H1 (cell line): ENCODE data around the gene LRRC2. TPM values are rescaled to one million over a fixed set of nuclear protein-coding genes. Genes with fewer than 3 reads are reported as not detected.

Experiments used
- RBBP5 ChIP-seq: IDR thresholded peaks from 2 replicates; pipeline ENCODE4 v1.7.1; 2012; ENCODE audit warnings: low read depth, mild to moderate bottlenecking, inconsistent platforms, low read length, moderate library complexity, borderline replicate concordance
- RFX5 ChIP-seq: IDR thresholded peaks from 2 replicates; pipeline ENCODE4 v1.6.1; 2011; ENCODE audit warnings: low read depth, low read length, improper control_type of control experiment, borderline replicate concordance
- ZNF274 ChIP-seq: IDR thresholded peaks from 2 replicates; pipeline ENCODE4 v1.7.0; 2012; ENCODE audit warnings: low read length, borderline replicate concordance; ENCODE audit errors: extremely low read depth
- polyA plus RNA-seq, 7 experiments: library from polyadenylated mRNA; depleted of rRNA in 3 of 7; stranded (reverse) in 5 of 7; unstranded in 2 of 7; fragments of >200 nt in 5 of 7; fragments of 200-250 nt in 2 of 7; gene quantifications; 1 replicate in 5 of 7; 2 replicates in 1 of 7; 4 replicates in 1 of 7; pipeline versions ENCODE4 v1.2.1 to v1.2.3, GENCODE V29; 2011 to 2013; ENCODE audit warnings: missing spikeins in 2 of 7, mixed read lengths in 2 of 7
- total RNA-seq: library from RNA; stranded (reverse); fragmentation: NEBNext Ultra II Directional; extraction: Animal tissue kit (Norgen Biotek cat#: 25700); gene quantifications from 2 replicates; pipeline ENCODE4 v1.2.1, GENCODE V29; 2021
- TF ChIP-seq, protein P1 (sequence below): fragments of 300-600 bp; sonication (generic); IDR thresholded peaks from 2 replicates; pipeline ENCODE4 v1.7.1; 2012; ENCODE audit warnings: low read length, moderate library complexity, mild to moderate bottlenecking, inconsistent platforms; ENCODE audit not compliant: insufficient replicate concordance
- TF ChIP-seq, protein P2 (sequence below), 3 experiments: IDR thresholded peaks; 1 replicate in 2 of 3; 2 replicates in 1 of 3; pipeline versions ENCODE4 v1.5.1 to v1.6.1; 2011; ENCODE audit warnings: low read length in 3 of 3, mild to moderate bottlenecking in 3 of 3, inconsistent platforms in 2 of 3, low read depth in 1 of 3, moderate library complexity in 1 of 3; ENCODE audit not compliant: insufficient read depth in 1 of 3; ENCODE audit errors: control extremely low read depth in 1 of 3

The LRRC2 gene
- total and polyA plus RNA-seq, 2 of the 8 experiments (the other 6 are each of a cell fraction or from before 2014, with no cell fraction given), result 1.4 to 6.4 TPM

DNA sequence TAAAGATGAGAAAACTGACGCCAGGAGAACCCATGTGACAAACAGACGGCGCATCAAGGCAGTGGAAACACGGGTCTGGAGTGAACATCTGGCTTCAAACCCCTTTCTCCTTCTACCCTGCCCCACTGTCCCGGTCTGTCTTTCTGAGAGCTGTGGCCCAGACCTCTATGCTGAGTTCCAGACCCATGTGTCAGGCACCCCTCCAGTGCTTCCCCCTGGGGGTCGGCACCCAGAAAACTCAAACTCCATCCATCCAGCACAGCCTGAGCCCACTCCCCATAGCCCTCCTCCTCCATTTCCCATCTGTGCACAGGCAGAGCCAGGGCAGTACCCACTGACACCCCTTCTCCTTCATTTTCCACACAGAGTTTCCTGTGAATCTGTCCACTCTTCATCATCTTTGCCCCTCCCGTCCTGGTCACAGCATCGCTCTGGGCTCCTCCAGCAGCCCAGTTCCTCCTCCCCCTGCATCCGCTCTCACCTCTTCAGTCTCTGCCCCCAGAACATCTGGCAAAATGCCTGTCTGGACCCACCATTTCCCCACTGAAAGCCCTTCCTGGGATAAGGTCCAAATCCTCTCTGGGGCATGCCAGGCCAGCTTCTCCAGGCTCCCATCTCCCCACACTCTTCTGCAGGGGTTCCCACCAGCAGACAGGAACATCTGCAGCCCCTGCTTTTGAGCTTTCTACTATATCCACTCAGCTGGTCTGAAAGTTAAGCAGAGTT is 49.1 kb upstream of the LRRC2 start (continued):
- TF ChIP-seq, protein P1, sequence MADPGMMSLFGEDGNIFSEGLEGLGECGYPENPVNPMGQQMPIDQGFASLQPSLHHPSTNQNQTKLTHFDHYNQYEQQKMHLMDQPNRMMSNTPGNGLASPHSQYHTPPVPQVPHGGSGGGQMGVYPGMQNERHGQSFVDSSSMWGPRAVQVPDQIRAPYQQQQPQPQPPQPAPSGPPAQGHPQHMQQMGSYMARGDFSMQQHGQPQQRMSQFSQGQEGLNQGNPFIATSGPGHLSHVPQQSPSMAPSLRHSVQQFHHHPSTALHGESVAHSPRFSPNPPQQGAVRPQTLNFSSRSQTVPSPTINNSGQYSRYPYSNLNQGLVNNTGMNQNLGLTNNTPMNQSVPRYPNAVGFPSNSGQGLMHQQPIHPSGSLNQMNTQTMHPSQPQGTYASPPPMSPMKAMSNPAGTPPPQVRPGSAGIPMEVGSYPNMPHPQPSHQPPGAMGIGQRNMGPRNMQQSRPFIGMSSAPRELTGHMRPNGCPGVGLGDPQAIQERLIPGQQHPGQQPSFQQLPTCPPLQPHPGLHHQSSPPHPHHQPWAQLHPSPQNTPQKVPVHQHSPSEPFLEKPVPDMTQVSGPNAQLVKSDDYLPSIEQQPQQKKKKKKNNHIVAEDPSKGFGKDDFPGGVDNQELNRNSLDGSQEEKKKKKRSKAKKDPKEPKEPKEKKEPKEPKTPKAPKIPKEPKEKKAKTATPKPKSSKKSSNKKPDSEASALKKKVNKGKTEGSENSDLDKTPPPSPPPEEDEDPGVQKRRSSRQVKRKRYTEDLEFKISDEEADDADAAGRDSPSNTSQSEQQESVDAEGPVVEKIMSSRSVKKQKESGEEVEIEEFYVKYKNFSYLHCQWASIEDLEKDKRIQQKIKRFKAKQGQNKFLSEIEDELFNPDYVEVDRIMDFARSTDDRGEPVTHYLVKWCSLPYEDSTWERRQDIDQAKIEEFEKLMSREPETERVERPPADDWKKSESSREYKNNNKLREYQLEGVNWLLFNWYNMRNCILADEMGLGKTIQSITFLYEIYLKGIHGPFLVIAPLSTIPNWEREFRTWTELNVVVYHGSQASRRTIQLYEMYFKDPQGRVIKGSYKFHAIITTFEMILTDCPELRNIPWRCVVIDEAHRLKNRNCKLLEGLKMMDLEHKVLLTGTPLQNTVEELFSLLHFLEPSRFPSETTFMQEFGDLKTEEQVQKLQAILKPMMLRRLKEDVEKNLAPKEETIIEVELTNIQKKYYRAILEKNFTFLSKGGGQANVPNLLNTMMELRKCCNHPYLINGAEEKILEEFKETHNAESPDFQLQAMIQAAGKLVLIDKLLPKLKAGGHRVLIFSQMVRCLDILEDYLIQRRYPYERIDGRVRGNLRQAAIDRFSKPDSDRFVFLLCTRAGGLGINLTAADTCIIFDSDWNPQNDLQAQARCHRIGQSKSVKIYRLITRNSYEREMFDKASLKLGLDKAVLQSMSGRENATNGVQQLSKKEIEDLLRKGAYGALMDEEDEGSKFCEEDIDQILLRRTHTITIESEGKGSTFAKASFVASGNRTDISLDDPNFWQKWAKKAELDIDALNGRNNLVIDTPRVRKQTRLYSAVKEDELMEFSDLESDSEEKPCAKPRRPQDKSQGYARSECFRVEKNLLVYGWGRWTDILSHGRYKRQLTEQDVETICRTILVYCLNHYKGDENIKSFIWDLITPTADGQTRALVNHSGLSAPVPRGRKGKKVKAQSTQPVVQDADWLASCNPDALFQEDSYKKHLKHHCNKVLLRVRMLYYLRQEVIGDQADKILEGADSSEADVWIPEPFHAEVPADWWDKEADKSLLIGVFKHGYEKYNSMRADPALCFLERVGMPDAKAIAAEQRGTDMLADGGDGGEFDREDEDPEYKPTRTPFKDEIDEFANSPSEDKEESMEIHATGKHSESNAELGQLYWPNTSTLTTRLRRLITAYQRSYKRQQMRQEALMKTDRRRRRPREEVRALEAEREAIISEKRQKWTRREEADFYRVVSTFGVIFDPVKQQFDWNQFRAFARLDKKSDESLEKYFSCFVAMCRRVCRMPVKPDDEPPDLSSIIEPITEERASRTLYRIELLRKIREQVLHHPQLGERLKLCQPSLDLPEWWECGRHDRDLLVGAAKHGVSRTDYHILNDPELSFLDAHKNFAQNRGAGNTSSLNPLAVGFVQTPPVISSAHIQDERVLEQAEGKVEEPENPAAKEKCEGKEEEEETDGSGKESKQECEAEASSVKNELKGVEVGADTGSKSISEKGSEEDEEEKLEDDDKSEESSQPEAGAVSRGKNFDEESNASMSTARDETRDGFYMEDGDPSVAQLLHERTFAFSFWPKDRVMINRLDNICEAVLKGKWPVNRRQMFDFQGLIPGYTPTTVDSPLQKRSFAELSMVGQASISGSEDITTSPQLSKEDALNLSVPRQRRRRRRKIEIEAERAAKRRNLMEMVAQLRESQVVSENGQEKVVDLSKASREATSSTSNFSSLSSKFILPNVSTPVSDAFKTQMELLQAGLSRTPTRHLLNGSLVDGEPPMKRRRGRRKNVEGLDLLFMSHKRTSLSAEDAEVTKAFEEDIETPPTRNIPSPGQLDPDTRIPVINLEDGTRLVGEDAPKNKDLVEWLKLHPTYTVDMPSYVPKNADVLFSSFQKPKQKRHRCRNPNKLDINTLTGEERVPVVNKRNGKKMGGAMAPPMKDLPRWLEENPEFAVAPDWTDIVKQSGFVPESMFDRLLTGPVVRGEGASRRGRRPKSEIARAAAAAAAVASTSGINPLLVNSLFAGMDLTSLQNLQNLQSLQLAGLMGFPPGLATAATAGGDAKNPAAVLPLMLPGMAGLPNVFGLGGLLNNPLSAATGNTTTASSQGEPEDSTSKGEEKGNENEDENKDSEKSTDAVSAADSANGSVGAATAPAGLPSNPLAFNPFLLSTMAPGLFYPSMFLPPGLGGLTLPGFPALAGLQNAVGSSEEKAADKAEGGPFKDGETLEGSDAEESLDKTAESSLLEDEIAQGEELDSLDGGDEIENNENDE, result no peak
- TF ChIP-seq RBBP5, result no peak
- TF ChIP-seq ZNF274, result no peak
- TF ChIP-seq RFX5, result no peak
- TF ChIP-seq, protein P2, sequence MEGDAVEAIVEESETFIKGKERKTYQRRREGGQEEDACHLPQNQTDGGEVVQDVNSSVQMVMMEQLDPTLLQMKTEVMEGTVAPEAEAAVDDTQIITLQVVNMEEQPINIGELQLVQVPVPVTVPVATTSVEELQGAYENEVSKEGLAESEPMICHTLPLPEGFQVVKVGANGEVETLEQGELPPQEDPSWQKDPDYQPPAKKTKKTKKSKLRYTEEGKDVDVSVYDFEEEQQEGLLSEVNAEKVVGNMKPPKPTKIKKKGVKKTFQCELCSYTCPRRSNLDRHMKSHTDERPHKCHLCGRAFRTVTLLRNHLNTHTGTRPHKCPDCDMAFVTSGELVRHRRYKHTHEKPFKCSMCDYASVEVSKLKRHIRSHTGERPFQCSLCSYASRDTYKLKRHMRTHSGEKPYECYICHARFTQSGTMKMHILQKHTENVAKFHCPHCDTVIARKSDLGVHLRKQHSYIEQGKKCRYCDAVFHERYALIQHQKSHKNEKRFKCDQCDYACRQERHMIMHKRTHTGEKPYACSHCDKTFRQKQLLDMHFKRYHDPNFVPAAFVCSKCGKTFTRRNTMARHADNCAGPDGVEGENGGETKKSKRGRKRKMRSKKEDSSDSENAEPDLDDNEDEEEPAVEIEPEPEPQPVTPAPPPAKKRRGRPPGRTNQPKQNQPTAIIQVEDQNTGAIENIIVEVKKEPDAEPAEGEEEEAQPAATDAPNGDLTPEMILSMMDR (IDR thresholded peaks at IDR 0.05; ENCODE audit: control extremely low read depth in 1 of 3, insufficient read depth in 1 of 3, low read depth in 1 of 3, low read length in 3 of 3), result no peak
